ENCODE data around the gene DGLUCY.
"Not testable (repeated sequence)": the region's sequence is repeated elsewhere in the genome, so short reads cannot be mapped to it uniquely, and the experiment has no call there.

DGLUCY gene

DNA sequence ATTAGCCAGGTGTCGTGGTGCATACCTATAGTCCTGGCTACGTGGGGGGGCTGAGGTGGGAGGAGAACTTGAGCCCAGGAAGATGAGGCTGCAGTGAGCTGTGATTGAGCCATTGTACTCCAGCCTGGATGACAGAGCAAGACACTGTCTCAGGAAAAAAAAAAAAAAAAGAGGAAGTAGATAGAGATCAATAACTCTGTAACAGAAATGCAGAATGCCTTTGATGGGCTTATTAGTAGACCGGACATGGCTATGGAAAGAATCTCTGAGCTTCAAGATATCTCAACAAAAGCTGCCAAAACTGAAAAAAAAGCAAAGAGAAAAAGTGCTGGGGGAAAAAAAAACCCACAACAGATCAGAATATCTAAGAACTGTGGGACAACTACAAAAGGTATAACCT, 93.1 kb downstream of the DGLUCY start:
- no peak for DNase-seq (ENCODE audit: low read depth)

GRCh38 chr14:91211017-91211416, 97.1 kb downstream of the DGLUCY start:
- no peak for DNase-seq (ENCODE audit: low read depth)

- no peak for DNase-seq (ENCODE audit: low read depth)
Observed at GRCh38 chr14:91214306-91214705, 100.4 kb downstream of the DGLUCY start.

GRCh38 chr14:91215381-91215780, 101.5 kb downstream of the DGLUCY start:
- DNase-seq (ENCODE audit: low read depth), result no peak

DNA sequence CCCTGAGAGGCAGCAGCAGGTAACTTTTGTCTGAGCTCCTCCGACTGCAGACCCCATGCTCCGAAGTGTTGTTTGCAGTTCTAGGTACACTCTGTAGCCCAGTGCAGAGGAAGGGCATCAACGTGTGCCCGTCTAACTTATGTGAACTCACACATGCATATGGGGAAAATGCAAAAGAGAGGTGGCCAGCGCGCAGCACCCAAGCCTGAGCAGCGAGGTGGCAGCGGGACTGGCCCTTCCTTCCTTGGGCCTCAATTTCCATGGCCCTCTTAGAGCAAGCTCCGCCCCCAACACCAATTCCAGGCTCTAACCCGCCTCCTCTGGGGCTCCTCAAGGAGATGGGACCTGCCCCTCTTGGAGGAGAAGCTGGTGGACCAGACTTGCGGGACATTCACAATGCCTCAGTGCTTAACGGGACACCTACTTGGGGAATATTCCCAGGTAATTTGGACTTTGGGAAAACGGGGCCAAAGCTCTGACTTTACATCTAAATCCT, 102.9 kb downstream of the DGLUCY start:
- DNase-seq (ENCODE audit: low read depth), result no peak

GRCh38 chr14:91218014-91218413, 104.1 kb downstream of the DGLUCY start:
- no peak for DNase-seq (ENCODE audit: low read depth)

- DNase-seq (ENCODE audit: low read depth), result no peak
Observed at GRCh38 chr14:91219517-91220389, 105.9 kb downstream of the DGLUCY start.

DNA sequence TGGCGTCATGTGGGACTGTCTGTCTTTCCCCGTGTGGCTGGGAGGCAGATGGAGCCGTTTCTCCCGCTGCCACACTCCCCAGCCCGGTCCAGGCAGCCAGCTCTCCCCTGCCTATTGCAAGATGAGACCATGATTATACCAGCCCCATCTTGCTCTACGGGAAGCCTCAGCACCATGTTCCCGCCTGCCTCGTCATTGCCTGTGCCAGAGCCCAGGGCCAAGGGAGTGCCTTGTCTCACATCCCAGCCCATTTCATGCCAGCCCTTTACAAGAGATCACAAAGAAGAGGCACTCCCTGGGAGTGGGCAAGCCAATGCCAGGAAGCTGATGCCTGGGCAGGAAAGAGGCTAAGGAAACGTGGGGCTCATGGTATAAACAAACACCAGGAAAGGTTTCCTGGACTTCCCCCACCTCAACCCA, 106.7 kb downstream of the DGLUCY start:
- DNase-seq (ENCODE audit: low read depth), result no peak

- no peak for DNase-seq (ENCODE audit: low read depth)
Observed at GRCh38 chr14:91221270-91221669, 107.4 kb downstream of the DGLUCY start.

DNA sequence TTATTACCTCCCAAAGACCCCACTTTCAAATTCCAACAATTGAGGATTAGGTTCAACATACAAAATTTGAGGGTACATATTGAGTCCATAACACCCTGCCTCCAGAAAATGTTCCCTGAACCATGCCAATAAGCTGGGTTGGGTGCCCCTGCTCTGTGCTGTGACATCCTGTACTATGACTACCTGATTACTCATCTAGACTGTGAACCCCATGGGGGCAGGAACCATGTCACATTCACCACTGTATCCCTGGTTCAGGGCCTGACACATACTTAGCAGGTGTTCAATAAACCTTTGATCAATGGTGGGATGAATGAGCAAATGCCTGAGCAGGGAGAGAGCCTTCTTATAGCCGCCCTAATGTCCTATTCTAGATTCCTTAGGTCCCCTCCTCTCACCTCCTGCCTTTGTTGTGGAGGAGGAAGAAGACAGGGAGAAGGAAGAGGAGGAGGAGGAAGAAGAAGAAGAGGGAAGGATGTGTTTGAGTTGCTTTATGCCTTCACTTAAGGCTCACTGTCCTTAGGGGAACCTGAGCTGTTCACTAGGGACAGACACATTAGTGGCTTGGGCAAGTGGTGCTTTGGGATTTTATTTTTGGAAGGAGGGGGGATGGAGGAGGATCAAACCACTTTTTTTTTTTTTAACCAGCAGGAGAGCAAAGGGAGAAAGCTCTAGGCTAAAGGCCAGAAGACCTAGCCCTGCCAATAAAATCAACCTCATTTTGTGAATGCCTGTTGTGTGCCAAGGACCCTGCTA, 109.3 kb downstream of the DGLUCY start:
- no peak for DNase-seq (ENCODE audit: low read depth)

GRCh38 chr14:91225025-91225424, 111.2 kb downstream of the DGLUCY start:
- DNase-seq (ENCODE audit: low read depth), result no peak

DNA sequence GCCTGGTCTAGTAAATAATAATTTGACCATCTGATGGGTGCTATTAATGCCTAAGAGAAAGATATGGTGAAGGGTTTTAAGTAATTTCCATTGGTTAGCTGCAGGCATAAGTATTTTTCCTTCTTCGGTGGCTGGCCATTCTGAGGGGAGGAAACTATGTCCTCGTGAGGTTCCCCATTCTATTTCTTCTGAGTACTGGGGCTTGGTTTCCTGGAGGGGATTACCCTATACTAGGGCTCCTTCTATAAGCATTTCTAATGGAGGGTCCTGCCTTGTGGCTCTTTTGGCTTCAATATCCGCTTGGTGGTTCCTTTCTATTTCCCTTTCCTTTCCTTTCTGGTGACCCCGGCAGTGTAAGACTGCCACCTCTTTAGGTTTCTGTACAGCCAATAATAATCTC, 112.5 kb downstream of the DGLUCY start:
- not testable (repeated sequence) for DNase-seq (ENCODE audit: low read depth)

GRCh38 chr14:91227183-91227628, 113.3 kb downstream of the DGLUCY start:
- no peak for DNase-seq (ENCODE audit: low read depth)

GRCh38 chr14:91228112-91229004, 114.5 kb downstream of the DGLUCY start:
- peak; percentile 71 for DNase-seq (ENCODE audit: low read depth)

DNA sequence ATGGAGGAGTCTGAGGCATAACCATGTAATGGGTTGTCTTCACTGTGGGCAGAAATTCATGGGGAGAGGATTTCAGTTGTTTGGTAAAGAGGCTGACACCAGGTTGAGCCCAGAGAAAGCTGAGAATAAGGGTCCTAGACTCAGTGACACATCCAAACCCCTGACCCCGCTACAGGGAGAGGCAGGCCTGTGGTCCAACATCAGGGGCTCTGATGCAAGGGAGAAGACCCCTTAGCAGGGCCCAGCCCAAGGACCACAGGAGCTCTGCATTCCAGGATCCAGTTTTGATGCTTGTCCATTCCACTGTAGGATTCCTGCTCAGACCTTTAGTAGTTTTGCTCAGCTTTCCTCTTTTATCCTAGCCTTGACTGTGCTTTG, 115.1 kb downstream of the DGLUCY start:
- DNase-seq (ENCODE audit: low read depth), result no peak

- DNase-seq (ENCODE audit: low read depth), result peak; percentile 60
Observed at GRCh38 chr14:91229743-91230200, 115.9 kb downstream of the DGLUCY start.

DNA sequence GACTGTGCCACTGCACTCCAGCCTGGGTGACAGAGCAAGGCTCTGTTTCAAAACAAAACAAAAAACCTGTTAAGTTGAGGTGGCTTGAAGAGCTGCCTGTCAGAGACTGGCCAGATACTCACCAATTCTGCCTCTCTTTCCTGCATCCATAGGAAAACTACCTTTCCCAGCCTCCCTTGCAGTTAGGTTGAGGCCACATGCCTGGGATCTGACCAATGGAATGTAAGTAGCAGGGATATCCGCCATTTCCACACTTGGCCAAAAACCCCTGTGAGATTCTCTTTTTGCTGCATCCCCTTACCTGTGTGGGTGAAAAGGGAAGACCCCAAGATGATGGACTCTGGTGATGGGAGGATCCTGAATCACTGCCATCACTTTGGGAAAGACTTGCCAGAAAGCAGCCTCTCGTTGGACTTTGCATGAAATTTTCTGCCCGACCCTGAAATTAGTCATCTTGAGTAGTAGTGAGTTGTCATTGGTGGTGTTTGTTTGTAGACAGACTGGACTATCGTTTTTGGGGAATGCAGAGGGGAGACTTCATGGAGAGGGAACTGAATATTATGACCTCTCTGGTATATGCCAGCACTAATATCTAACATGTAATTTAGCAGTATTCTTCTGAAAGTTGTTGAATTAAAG, 116.6 kb downstream of the DGLUCY start:
- DNase-seq (ENCODE audit: low read depth), result no peak

DNA sequence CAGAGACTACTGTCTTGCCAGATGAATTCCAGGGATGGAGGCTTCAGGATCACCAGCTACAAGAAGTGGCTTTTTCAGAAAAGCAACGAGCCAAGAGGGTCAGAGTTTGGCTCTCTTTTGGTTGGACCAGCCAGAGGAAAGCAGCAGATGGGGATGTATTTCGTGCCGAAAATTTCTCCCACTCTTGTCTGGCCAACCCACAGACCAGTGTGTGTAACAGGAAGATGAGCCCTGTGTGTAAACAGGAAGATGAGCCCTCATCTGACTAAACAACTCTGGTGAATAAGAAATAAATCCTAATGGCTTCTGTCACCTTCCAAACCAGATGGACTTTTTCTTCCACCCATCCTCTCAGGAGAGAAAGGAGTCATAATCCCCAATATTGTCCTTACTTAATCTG, 117.6 kb downstream of the DGLUCY start:
- no peak for DNase-seq (ENCODE audit: low read depth)

DNA sequence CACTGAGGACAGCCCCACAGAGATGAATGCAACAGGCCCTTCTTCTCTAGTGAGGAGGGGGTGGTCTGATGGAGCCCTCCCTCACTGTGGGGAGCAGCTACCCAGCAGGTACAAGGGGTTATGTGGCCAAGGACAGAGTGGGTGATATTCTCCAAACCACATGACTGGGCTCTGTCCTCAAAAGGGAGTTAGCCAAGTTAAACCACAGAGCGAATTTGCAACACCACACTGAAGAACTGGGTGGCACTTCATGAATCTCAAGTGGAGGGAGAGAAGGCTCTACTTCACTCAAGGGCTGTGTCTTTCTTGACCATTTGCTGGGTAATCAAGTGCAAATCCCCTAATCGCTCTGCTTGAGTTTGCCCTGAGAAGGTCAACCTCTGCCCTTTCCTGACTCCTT, 118.2 kb downstream of the DGLUCY start:
- no peak for DNase-seq (ENCODE audit: low read depth)

GRCh38 chr14:91232603-91233002, 118.7 kb downstream of the DGLUCY start:
- DNase-seq (ENCODE audit: low read depth), result no peak

Measured in non-pigmented ciliary epithelial cell (primary cell).